Right lobe of liver (tissue), 6 donors: ENCODE results near the gene PAGE1. TPM values are rescaled to one million over a fixed set of nuclear protein-coding genes. Genes with fewer than 3 reads are reported as not detected.

Experiments
- ATAC-seq, 4 donors: fragments of 200-7000 bp; cut with Tn5 transposase; one replicate each; pipeline ENCODE4 v1.9.1; 2020; ENCODE audit warnings: mild to moderate bottlenecking in 4 of 4, moderate library complexity in 4 of 4
- DNase-seq, 3 donors: peaks; one replicate each; pipeline ENCODE4 v3.0.0-alpha.2; 2020
- H3K27ac ChIP-seq, 3 donors: fragments of 200-600 bp; one replicate each; pipeline ENCODE4 v1.8.0; 2022
- H3K27me3 ChIP-seq, 2 donors: fragments of 200-600 bp; one replicate each; pipeline ENCODE4 v1.8.0; 2022
- H3K36me3 ChIP-seq, 4 donors: fragments of 200-600 bp; sonication (generic) in 1 of 4; one replicate each; pipeline versions ENCODE4 v1.5.1 to v1.8.0; 2017 to 2022; ENCODE audit warnings: control low read depth in 1 of 4
- H3K4me1 ChIP-seq, 4 donors: fragments of 200-600 bp; sonication (generic) in 1 of 4; one replicate each; pipeline versions ENCODE4 v1.5.1 to v1.8.0; 2017 to 2022; ENCODE audit warnings: control low read depth in 1 of 4
- H3K4me3 ChIP-seq, 3 donors: fragments of 200-600 bp; one replicate each; pipeline ENCODE4 v1.8.0; 2022
- H3K9me3 ChIP-seq, 4 donors: fragments of 200-600 bp; sonication (generic) in 1 of 4; one replicate each; pipeline versions ENCODE4 v1.5.1 to v1.8.0; 2017 to 2022; ENCODE audit warnings: control low read depth in 1 of 4
- POLR2A ChIP-seq: fragments of 450-650 bp; IDR thresholded peaks from one replicate; pipeline ENCODE4 v1.6.1; 2017; ENCODE audit warnings: antibody characterized with exemption, mild to moderate bottlenecking
- WGBS: methylation state at CpG from one replicate; pipeline ENCODE4 v1.1.6; 2018; ENCODE audit warnings: low coverage, low lambda C conversion rate; ENCODE audit not compliant: insufficient coverage; ENCODE audit errors: missing lambda C conversion rate; 5-methylcytosine and 5-hydroxymethylcytosine counted together
- intact Hi-C, 2 donors: fragments of 100-400 bp; cut with DNase I; formaldehyde crosslinking; loops; one replicate each; pipeline versions ENCODE4 v1.11.2 to v1.14.1; 2022
- total RNA-seq, 6 experiments: library from RNA; depleted of rRNA in 2 of 6; stranded (reverse); fragments of >200 nt in 2 of 6; fragmentation: NEBNext Ultra II Directional in 3 of 6; extraction: Animal tissue kit (Norgen Biotek cat#: 25700) in 3 of 6; gene quantifications; one replicate each; pipeline versions ENCODE4 v1.1.0 to v1.2.4, GENCODE V29; 2016 to 2023
- TF ChIP-seq, protein P1 (sequence below), 4 donors: fragments of 200-600 bp in 3 of 4; fragments of 450-650 bp in 1 of 4; IDR thresholded peaks; one replicate each; pipeline versions ENCODE4 v1.5.1 to v1.8.0; 2016 to 2022; ENCODE audit warnings: antibody characterized with exemption in 4 of 4, mild to moderate bottlenecking in 2 of 4
- donor health status: DM: no; HTN: yes; CAD: no.
- donor health status: DM: no; HTN: no; CAD: no.
- donor health status: DM: no; HTN: no; CAD: no.
- donor health status: DM: no; HTN: yes; CAD: no.
- donor health status: DM: no; HTN: yes; CAD: no.

The PAGE1 gene
- total RNA-seq, 6 experiments from 2014 or later: not detected

GRCh38 chrX:49704691-49705404 is 9.1 kb upstream of the PAGE1 start:
- Histone ChIP-seq H3K4me3 (no peak overlapping the region), H3K27ac (no peak overlapping the region), H3K27me3 (peaks cover 0 to 11% of the 10 kb centered on the region in 2 donors), H3K36me3 (no peaks in the 10 kb centered on the region), H3K4me1 (no peaks in the 10 kb centered on the region), H3K9me3 (no peaks in the 10 kb centered on the region)
- DNase-seq (no peak), ATAC-seq (no peak)
- 40% methylated on average over 8 of the region's 8 CpGs for WGBS
- intact Hi-C loops: no loop called here
- TF ChIP-seq, protein P1, sequence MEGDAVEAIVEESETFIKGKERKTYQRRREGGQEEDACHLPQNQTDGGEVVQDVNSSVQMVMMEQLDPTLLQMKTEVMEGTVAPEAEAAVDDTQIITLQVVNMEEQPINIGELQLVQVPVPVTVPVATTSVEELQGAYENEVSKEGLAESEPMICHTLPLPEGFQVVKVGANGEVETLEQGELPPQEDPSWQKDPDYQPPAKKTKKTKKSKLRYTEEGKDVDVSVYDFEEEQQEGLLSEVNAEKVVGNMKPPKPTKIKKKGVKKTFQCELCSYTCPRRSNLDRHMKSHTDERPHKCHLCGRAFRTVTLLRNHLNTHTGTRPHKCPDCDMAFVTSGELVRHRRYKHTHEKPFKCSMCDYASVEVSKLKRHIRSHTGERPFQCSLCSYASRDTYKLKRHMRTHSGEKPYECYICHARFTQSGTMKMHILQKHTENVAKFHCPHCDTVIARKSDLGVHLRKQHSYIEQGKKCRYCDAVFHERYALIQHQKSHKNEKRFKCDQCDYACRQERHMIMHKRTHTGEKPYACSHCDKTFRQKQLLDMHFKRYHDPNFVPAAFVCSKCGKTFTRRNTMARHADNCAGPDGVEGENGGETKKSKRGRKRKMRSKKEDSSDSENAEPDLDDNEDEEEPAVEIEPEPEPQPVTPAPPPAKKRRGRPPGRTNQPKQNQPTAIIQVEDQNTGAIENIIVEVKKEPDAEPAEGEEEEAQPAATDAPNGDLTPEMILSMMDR (IDR thresholded peaks at IDR 0.05): no peak
- no peak for TF ChIP-seq POLR2A

DNA sequence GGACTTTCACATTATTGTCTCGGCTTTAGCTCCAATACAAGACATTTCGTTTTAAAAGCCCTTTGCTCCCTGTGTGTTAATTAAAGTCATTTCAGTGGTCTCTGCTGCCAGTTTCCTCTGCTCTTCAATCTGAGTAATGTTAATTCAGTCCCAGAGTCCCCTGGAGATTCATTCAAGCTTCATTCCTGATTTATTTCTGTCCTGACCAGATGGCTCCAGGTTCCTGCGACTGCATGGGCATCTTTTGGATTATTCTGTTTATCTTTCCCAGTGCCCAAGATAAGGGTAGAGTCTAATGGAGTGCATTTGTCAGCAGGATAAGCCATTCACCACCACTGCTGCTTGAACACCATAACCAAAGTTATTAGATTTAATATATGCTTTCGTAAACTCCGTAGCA is 6.1 kb upstream of the PAGE1 start:
- 28% methylated on average over 5 of the region's 5 CpGs for WGBS
- Histone ChIP-seq H3K4me1 (no peaks in the 10 kb centered on the region), H3K9me3 (no peaks in the 10 kb centered on the region), H3K27ac (no peak overlapping the region), H3K36me3 (no peaks in the 10 kb centered on the region), H3K4me3 (no peak overlapping the region), H3K27me3 (peaks cover 0 to 11% of the 10 kb centered on the region in 2 donors)
- no peak for TF ChIP-seq POLR2A
- TF ChIP-seq, protein P1 (IDR thresholded peaks at IDR 0.05): no peak
- intact Hi-C loops: no loop called here
- DNase-seq (no peak), ATAC-seq (no peak)

- no peak for DNase-seq
- no peaks in the 10 kb centered on the region for H3K4me1 ChIP-seq
- no peak overlapping the region for H3K27ac ChIP-seq
- intact Hi-C loops: no loop called here
- no peak overlapping the region for H3K4me3 ChIP-seq
- H3K27me3 ChIP-seq: peaks cover 0 to 7% of the 10 kb centered on the region in 2 donors
- TF ChIP-seq, protein P1 (IDR thresholded peaks at IDR 0.05): no peak
- TF ChIP-seq POLR2A: no peak
- no peaks in the 10 kb centered on the region for H3K36me3 ChIP-seq
- H3K9me3 ChIP-seq: no peaks in the 10 kb centered on the region
- no peak for ATAC-seq
These were observed 5.5 kb upstream of the PAGE1 start for GRCh38 chrX:49701323-49701722.

DNA sequence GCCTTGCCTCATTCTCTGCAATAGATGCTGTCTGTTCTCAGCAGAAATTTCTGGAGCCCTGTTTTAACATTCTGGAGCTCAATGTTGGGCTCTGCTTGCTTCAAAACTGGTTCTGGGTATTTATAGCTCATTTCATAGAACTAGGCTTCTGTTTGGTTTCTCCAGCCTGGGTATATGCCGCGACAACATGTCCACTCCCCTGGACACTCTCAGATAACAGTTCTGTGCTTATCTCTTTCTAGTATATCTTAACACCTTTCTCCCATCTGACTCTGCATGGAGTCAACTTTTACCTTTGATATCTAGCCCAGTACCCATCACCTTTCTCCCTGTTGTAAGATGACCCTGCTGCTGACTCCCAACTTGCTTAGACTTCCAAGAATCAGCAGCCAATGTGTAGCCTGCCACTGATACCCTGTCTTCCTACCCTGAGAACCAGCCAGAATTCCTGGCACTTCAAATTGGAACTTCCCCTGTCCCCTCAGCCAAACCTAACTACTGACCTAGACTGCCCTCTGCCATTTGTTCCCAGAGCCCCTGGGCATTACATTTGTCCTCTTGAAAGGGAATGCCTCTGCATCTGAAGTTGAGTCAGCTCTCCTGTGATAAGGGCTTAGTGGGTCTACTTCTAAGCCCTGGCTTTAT is 20.6 kb downstream of the PAGE1 start:
- Histone ChIP-seq H3K36me3 (no peaks in the 10 kb centered on the region), H3K27ac (no peak overlapping the region), H3K4me1 (no peaks in the 10 kb centered on the region), H3K9me3 (no peaks in the 10 kb centered on the region), H3K27me3 (no peaks in the 10 kb centered on the region), H3K4me3 (no peak overlapping the region)
- DNase-seq (no peak), ATAC-seq (no peak)
- WGBS: 21% methylated on average over 2 of the region's 2 CpGs
- TF ChIP-seq, protein P1 (IDR thresholded peaks at IDR 0.05): no peak
- no peak for TF ChIP-seq POLR2A
- intact Hi-C loops: no loop called here
